SK-N-SH treated with all-trans-retinoic acid at 6 μM for 48 hours (cell line): ENCODE results near the gene SPON1.

ENCODE experiments used
- OSR1 ChIP-seq: fragments of 250-450 bp; sonication (Bioruptor Pico); IDR thresholded peaks from 2 replicates; pipeline ENCODE4 v1.8.0; 2022; ENCODE audit warnings: moderate library complexity, mild to moderate bottlenecking, inconsistent platforms
- PATZ1 ChIP-seq: fragments of 250-450 bp; sonication (Bioruptor Pico); IDR thresholded peaks from 2 replicates; pipeline ENCODE4 v1.8.0; 2020; ENCODE audit warnings: mild to moderate bottlenecking, moderate library complexity, borderline replicate concordance
- POU6F1 ChIP-seq: fragments of 250-450 bp; sonication (Bioruptor Pico); IDR thresholded peaks from 2 replicates; pipeline ENCODE4 v1.8.0; 2021; ENCODE audit warnings: low read depth, mild to moderate bottlenecking, moderate library complexity, borderline replicate concordance
- TSHZ2 ChIP-seq: fragments of 250-450 bp; sonication (Bioruptor Pico); IDR thresholded peaks from 2 replicates; pipeline ENCODE4 v1.5.0; 2020; ENCODE audit warnings: mild to moderate bottlenecking, moderate library complexity
- ZNF70 ChIP-seq: fragments of 450-650 bp; formaldehyde crosslinking; IDR thresholded peaks from 2 replicates; pipeline ENCODE4 v1.5.0; 2020; ENCODE audit warnings: mild to moderate bottlenecking, moderate library complexity

GRCh38 chr11:14235701-14236100, 273.2 kb downstream of the SPON1 start:
- TF ChIP-seq POU6F1 = no peak
- TF ChIP-seq PATZ1 (CRISPR knock-in tag) = no peak
- TF ChIP-seq ZNF70 = no peak
- TF ChIP-seq TSHZ2 = no peak
- no peak for TF ChIP-seq OSR1 (CRISPR knock-in tag)
